ES-I3 (cell line): ENCODE results near the gene UGT3A2.

Source experiments
- H3K36me3 ChIP-seq: 2 replicates; pipeline ENCODE4 v1.6.1; 2013; ENCODE audit warnings: mild to moderate bottlenecking, low read length, control low read depth, moderate library complexity; ENCODE audit not compliant: insufficient read depth
- H3K4me1 ChIP-seq: 2 replicates; pipeline ENCODE4 v1.6.1; 2013; ENCODE audit warnings: mild to moderate bottlenecking, control low read depth, low read length; ENCODE audit not compliant: insufficient read depth
- H3K9ac ChIP-seq: 2 replicates; pipeline ENCODE4 v1.6.1; 2013; ENCODE audit warnings: low read depth, mild to moderate bottlenecking, low read length, moderate library complexity
- H3K9me3 ChIP-seq: 2 replicates; pipeline ENCODE4 v1.6.1; 2013; ENCODE audit warnings: mild to moderate bottlenecking, low read length, moderate library complexity; ENCODE audit not compliant: control insufficient read depth, insufficient read depth

Gene UGT3A2, protein sequence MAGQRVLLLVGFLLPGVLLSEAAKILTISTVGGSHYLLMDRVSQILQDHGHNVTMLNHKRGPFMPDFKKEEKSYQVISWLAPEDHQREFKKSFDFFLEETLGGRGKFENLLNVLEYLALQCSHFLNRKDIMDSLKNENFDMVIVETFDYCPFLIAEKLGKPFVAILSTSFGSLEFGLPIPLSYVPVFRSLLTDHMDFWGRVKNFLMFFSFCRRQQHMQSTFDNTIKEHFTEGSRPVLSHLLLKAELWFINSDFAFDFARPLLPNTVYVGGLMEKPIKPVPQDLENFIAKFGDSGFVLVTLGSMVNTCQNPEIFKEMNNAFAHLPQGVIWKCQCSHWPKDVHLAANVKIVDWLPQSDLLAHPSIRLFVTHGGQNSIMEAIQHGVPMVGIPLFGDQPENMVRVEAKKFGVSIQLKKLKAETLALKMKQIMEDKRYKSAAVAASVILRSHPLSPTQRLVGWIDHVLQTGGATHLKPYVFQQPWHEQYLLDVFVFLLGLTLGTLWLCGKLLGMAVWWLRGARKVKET

DNA sequence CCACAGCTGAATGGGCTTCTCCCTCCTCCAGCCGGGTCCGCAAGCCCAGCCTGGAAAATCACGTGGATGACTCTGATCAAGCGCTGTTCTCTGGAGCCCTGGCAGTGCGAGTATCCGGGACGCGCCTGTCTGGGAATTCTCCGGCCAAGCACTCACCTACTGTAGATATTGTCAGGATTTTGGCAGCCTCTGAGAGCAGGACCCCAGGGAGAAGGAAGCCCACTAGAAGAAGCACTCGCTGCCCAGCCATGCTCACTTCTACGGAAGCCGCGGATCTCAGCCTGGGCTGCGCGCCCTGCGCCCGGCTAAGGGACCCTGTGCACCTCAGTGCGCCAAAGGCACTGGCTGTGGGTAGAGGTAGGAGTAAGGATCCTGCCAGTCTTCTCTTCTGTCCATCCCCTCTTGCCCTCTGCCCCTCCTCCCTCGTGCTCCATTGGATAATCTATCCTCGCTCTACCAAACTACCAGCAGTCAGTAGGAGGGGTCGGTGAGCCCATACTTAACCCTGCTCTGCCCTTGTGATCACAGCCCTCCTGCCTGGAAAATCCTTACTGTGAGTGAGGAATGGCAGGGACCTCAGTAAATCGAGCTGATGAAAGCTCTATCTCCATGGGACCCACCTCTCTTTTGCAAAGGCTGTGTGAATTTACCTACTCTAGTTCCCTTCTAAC, at the start of gene UGT3A2:
UGT3A2 (minus strand) TSS at position 343 of the 671 bp plus-strand sequence; CDS start at position 250, 93 bp downstream.
- Histone ChIP-seq H3K9ac (peak within 1 kb of the TSS; percentile 51), H3K4me1 (no peaks in the 10 kb centered on the region), H3K9me3 (no peaks in the 10 kb centered on the region), H3K36me3 (no peaks in the 10 kb centered on the region; the same call in 1 of the 2 replicates)

DNA sequence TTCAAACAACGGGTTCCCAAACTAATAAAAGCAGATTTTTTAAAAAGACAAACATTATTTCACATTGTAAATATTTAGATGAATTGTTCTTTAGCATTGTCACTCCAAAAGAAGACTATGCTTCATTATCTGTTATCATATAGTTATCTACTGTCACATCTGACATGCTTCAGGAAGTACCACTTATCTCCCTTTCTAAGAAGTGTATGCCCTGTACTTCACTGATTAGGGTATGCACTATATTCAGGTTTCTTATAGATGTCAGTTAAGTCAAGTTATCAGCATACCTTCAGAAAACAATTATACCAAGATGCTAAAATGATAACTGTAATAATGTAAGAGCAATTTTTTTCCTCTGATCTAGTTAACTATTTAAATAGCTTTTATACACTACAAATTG, 44.6 kb upstream of the UGT3A2 start:
- no peaks in the 10 kb centered on the region for H3K36me3 ChIP-seq
- no peak overlapping the region for H3K9ac ChIP-seq
- no peaks in the 10 kb centered on the region for H3K9me3 ChIP-seq
- H3K4me1 ChIP-seq: no peaks in the 10 kb centered on the region

DNA sequence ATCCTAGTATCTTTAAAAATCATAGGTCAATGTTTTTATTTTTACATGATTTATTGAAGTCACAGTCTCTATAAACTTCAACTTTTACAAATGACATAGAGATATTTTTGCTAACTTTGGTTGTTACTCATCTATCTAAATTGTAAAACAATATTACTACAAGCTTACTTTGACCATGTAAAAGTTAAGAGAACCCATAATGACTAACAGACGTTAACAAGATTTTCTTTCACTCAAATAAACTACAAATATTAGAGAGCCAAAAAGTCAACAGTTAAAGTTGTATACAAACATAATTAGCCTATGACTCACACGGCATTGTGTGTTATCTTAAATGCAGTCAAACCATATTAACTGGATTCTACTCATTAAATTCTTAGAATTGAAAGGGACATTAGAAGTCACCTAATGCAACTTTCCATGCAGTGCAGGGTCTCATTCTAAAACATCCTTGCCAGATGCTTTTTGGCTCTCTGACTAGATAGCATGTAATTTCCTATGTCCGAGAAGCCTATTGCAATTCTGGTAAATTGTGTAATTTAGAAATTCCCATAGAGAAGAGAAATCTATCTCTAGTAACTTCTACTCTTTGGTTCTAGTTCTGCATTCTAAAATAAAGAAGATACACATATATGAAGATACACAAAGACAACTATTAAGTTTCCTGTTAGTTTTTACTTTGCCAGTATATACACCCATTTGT, 42.2 kb upstream of the UGT3A2 start:
- Histone ChIP-seq H3K9me3 (no peaks in the 10 kb centered on the region), H3K36me3 (no peaks in the 10 kb centered on the region), H3K4me1 (no peaks in the 10 kb centered on the region), H3K9ac (no peak overlapping the region)

DNA sequence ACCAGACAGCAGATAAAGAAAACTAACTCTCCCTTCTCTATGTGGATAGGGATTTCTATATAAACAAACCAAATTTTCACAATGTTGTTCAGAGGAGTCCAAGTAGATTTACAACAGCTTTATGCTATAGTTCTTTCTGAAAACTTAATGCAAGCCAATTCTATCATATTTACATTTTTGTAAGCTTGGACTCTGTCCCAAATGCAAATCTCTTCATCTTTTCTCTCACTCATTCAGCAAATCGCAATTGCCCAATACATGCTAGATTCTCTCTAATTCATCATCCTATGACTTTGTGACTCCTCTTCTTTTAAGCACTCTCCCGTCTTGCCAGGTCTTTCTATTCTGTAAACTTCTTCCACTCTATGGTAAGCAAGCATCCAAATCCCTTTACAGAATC, 39.1 kb upstream of the UGT3A2 start:
- Histone ChIP-seq H3K4me1 (no peaks in the 10 kb centered on the region; the same call in 1 of the 2 replicates), H3K36me3 (no peaks in the 10 kb centered on the region), H3K9me3 (no peaks in the 10 kb centered on the region), H3K9ac (no peak overlapping the region)

DNA sequence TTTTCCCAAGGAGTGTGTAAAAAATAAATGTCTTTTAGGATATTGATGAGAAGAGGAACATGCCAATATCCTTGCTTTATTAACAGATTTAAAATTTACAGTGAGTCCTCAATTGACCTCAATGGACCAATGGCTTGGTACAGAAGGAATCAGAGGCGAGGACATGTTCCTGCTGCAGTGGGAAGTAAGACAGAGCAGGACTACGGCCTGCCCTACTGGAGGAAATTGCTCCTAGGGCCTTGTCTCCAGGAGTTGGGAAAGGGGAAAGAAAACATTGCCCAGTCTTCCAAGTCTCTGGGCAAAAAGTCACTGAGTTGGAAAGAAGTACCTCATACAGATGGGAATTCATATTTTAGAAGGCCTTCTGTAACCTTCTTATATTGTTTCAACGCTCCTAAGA, 33.1 kb upstream of the UGT3A2 start:
- no peaks in the 10 kb centered on the region for H3K36me3 ChIP-seq
- no peaks in the 10 kb centered on the region for H3K9me3 ChIP-seq
- no peaks in the 10 kb centered on the region; the same call in 1 of the 2 replicates for H3K4me1 ChIP-seq
- H3K9ac ChIP-seq: no peak overlapping the region

DNA sequence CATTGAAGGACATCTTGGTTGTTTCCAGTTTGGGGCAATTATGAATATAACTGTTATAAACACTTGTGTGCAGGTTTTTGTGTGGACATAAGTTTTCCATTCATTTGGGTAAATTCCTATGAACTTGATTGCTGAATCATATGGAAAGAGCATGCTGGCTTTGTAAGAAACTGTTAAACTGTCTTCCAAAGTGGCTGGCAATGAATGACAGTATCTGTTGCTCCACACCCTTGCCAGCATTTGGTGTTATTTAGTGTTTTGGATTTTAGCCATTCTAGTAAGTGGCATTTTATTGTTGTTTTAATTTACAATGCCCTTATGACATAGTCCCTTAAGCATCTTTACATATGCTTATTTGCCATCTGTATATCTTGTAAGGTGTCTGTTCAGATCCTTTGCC, 29.8 kb upstream of the UGT3A2 start:
- no peaks in the 10 kb centered on the region for H3K9me3 ChIP-seq
- no peaks in the 10 kb centered on the region; the same call in 1 of the 2 replicates for H3K4me1 ChIP-seq
- no peak overlapping the region for H3K9ac ChIP-seq
- no peaks in the 10 kb centered on the region for H3K36me3 ChIP-seq

DNA sequence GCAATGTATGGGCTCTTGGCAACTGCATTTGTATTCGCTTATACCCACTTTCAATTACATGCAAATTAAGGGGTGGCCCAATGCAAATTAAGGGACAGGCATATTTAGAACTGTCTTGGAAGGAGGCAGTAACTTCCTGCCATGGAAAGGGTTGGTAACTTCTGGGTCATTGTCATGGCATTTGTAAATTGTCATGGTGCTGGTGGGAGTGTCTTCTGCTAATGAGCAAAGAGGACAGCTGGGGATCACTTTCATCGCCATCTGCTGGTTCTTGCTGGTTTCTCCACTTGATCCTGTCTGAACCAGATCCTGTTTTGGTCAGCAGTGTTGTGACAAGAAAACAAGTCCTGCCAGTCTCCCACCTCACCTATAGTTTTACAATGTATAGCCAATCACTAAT, 23.3 kb upstream of the UGT3A2 start:
- Histone ChIP-seq H3K36me3 (no peaks in the 10 kb centered on the region), H3K4me1 (no peaks in the 10 kb centered on the region), H3K9me3 (no peaks in the 10 kb centered on the region), H3K9ac (no peak overlapping the region)

DNA sequence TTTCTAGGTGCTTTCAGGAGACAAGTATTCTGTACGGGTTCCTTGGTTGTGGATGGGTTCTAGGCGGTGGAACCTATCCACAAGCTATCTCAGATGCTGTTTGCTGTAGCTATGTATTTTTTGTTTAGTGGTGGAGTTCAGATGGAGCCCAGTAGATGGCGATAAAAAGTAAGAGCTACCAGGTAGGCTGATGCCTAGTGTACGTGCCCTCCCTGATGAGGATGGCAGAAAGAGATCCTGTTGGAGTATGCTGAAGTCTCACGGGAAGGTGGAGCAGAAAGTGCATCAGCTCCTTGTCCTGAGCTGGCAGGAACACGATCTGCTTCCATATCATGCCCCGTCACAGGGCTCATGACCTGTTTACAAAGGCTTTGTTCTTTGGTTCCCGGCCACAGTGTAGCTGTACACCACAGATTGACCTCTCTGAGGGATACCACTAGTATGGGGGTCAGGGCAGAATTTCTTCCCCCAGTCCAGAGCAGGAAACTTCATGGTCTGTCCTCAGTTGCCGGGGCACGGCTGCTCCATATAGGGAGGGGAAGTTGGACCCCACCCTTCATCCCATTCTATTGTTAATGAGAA, 12.6 kb upstream of the UGT3A2 start:
- Histone ChIP-seq H3K36me3 (no peaks in the 10 kb centered on the region), H3K4me1 (peaks cover 4% of the 10 kb centered on the region; the same call in 1 of the 2 replicates), H3K9me3 (no peaks in the 10 kb centered on the region), H3K9ac (no peak overlapping the region)

DNA sequence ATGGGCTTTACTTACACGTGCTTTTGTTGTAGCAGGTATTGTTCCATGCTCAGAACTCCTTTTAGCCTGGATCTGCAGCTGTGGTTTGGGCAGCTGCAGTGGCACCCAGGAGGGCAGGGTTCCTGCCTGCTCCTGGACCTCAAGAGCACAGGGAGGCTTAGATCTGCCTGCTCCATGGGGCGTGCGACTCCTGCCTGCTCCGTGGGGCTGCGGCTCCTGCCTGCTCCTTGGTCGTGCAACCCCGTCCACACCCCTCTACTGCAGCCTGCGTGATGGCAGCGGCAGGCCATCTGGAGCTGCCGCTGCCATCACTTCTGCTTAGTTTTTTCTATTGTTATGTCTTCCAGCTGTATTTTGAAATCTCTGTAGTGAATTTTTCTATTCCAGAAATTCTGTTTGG, 11.7 kb upstream of the UGT3A2 start:
- Histone ChIP-seq H3K36me3 (no peaks in the 10 kb centered on the region), H3K9me3 (no peaks in the 10 kb centered on the region), H3K4me1 (peaks cover 4% of the 10 kb centered on the region; the same call in 1 of the 2 replicates), H3K9ac (no peak overlapping the region)

DNA sequence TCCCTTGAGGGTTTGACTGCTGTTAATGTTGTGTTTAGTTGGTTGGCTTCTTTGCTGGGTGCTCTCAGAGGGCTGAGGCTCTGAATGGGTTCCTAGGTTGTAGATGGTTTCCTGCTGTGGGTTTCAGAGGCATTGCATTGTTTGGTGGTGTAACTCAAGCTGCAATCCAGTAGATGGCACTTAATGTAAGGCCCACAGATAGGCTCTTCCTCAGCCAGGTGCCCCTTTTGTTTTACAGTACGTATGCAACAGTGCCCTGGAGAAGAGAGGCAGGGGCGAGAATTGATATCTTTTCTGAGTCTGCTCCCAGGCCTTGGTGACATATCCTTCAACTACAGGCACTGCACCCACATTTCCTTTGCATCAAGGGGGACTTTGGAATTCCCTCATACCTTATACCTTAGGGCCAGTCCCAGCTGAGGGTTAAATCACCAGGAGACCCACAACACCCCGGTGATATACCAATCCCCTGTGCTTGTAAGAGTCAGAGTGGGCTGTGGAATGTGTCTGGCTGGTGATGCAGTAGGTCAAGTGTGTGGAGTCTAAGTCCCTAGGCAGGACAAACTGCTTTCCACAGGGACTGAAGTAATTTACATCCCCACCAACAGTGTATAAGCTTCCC, 7.0 kb upstream of the UGT3A2 start:
- Histone ChIP-seq H3K4me1 (no peaks in the 10 kb centered on the region), H3K9me3 (no peaks in the 10 kb centered on the region), H3K36me3 (no peaks in the 10 kb centered on the region), H3K9ac (no peak overlapping the region)

DNA sequence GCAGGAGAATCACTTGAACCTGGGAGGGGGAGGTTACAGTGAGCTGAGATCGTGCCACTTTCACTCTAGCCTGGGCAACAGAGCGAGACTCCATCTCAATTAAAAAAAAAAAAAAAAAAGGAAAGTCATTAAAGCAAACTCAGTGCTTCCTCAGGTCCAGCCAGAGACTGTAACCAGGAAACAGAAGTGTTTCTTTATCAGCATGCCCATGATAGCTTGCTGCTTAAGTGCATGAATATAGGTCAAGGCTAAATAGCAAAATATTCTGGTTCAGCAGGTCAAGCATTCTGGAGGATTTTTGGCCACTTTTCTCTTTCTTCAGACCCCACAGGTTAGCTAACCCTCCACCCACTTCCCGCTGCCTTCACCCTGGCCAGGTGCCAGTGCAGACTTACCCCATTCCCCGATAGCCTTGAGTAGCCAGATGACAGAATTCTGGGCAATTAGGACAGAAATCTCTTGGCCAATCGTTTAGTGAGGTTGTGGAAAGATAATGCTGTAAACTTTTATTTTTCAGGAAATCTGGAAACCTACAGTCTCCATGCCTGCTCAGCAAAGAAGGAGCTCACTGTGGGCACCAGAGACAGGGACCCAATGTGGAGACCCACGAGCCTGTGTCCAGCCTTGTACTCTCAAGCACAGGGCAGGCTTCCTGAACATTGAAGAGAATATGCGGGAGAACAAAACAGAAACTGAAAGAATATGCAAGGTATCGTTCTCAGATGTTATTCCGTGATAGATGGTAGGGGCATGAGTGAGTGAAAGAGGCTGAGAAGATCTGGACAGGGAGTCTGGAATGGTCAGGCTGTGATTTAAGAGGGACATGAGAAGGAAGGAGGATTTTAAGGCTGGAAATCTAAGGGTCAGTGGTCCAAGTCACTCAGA, 4.2 kb upstream of the UGT3A2 start:
- no peaks in the 10 kb centered on the region for H3K9me3 ChIP-seq
- H3K36me3 ChIP-seq: no peaks in the 10 kb centered on the region
- no peaks in the 10 kb centered on the region for H3K4me1 ChIP-seq
- no peak overlapping the region for H3K9ac ChIP-seq

DNA sequence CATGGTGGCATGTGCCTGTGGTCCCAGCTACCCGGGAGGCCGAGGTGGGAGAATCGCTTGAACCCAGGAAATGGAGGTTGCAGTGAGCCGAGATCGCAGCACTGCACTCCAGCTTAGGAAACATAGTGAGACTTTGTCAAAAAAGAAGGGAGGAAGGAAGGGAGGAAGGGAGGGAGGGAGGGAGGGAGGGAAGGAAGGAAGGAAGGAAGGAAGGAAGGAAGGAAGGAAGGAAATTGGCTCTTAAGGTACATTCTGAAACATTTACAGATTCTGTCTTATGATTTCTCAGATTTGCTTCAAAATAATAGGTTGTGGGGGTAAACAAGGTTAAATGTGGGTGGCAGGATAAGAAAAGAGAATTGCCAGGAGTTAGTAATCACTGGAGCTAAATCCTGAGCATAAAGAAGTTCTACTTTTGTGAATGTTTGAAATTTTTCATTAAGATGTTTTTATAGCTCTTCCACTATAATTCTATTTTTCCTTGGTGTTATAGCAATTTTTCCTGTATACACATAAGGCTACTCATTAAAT, 2.1 kb upstream of the UGT3A2 start:
- no peaks in the 10 kb centered on the region for H3K9me3 ChIP-seq
- no peak overlapping the region for H3K9ac ChIP-seq
- no peaks in the 10 kb centered on the region for H3K4me1 ChIP-seq
- H3K36me3 ChIP-seq: no peaks in the 10 kb centered on the region

DNA sequence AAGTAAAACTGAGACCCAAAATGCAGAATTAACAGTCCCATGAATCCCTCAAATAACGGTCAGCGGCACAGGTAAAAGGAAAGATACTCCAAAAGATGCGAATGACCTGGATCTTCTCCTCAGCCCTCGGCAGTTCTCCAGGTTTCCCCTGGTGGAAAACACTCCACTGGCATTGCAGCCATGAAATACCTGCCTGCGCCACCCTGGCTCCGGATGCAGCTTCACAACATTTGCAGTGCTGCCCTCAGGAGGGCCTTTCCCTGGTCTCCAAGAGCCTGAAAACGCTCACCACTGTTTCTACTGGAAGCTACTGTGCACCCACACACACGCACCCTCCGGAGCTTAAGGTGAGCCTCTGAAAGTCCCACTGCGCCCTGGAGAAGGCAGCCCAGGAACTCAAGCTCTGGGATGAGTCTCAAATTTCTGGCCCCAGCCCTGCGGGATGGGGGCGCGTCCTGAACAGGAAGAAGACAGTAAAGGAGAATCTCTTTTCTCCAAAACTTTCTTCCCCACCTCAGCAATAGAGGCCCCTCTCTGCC, 612 bp downstream of the UGT3A2 start:
- no peaks in the 10 kb centered on the region for H3K4me1 ChIP-seq
- H3K36me3 ChIP-seq: no peaks in the 10 kb centered on the region; the same call in 1 of the 2 replicates
- H3K9ac ChIP-seq: peak overlapping the region; percentile 51
- H3K9me3 ChIP-seq: no peaks in the 10 kb centered on the region
